Osteoblast (primary cell): ENCODE data around the gene FRMD3. TPM values are rescaled to one million over a fixed set of nuclear protein-coding genes. Genes with fewer than 3 reads are reported as not detected.

ENCODE experiments used
- DNase-seq: peaks from one replicate; pipeline ENCODE4 v3.0.0; 2011; ENCODE audit warnings: low spot score, mixed read lengths; ENCODE audit not compliant: insufficient read length; ENCODE audit errors: missing footprints
- H2AFZ ChIP-seq: 2 replicates; pipeline ENCODE4 v1.6.0; 2011; ENCODE audit warnings: mild to moderate bottlenecking, low read length
- H3K27ac ChIP-seq: 2 replicates; pipeline ENCODE4 v1.5.1; 2011; ENCODE audit warnings: mild to moderate bottlenecking, low read depth, low read length, moderate library complexity
- H3K27me3 ChIP-seq: 2 replicates; pipeline ENCODE4 v1.6.0; 2012; ENCODE audit warnings: mild to moderate bottlenecking, control low read depth, inconsistent platforms, low read length, moderate library complexity; ENCODE audit not compliant: insufficient read depth
- H3K36me3 ChIP-seq: 2 replicates; pipeline ENCODE4 v1.5.1; 2011; ENCODE audit warnings: mild to moderate bottlenecking, low read length, control low read depth, moderate library complexity; ENCODE audit not compliant: insufficient read depth
- H3K4me1 ChIP-seq: 2 replicates; pipeline ENCODE4 v1.5.1; 2011; ENCODE audit warnings: mild to moderate bottlenecking, low read length, control low read depth, moderate library complexity; ENCODE audit not compliant: insufficient read depth
- H3K4me2 ChIP-seq: 2 replicates; pipeline ENCODE4 v1.6.0; 2011; ENCODE audit warnings: mild to moderate bottlenecking, low read length; ENCODE audit not compliant: insufficient read depth
- H3K4me3 ChIP-seq: fragments of 200-600 bp; sonication (generic); 3 replicates; pipeline ENCODE4 v1.5.1; 2012; ENCODE audit warnings: mild to moderate bottlenecking, low read length, inconsistent platforms; ENCODE audit not compliant: insufficient read depth
- H3K79me2 ChIP-seq: 2 replicates; pipeline ENCODE4 v1.6.0; 2012; ENCODE audit warnings: mild to moderate bottlenecking, low read length, control low read depth, inconsistent platforms; ENCODE audit not compliant: insufficient read depth
- H3K9me3 ChIP-seq: 2 replicates; pipeline ENCODE4 v1.5.1; 2011; ENCODE audit warnings: low read depth, low read length, control low read depth
- H4K20me1 ChIP-seq: 2 replicates; pipeline ENCODE4 v1.6.0; 2012; ENCODE audit warnings: mild to moderate bottlenecking, low read length, control low read depth; ENCODE audit not compliant: insufficient read depth
- total RNA-seq: library from RNA; depleted of rRNA; stranded (reverse); fragments of >200 nt; gene quantifications from 2 replicates; pipeline ENCODE4 v1.2.3, GENCODE V29; 2012
- TF ChIP-seq, protein P1 (sequence below): IDR thresholded peaks from 2 replicates; pipeline ENCODE4 v1.5.1; 2011; ENCODE audit warnings: mild to moderate bottlenecking, low read depth, low read length, moderate library complexity; ENCODE audit errors: extremely low read depth

Gene FRMD3
- total RNA-seq, 1 donor = 0.36 TPM

GRCh38 chr9:83208065-83208850, 329.9 kb downstream of the FRMD3 start:
- no peak overlapping the region for H3K4me3 ChIP-seq
- no peak overlapping the region for H3K4me2 ChIP-seq
- DNase-seq = no peak
- no peaks in the 10 kb centered on the region for H3K4me1 ChIP-seq
- no peaks in the 10 kb centered on the region for H3K79me2 ChIP-seq
- no peaks in the 10 kb centered on the region for H3K27me3 ChIP-seq
- TF ChIP-seq, protein P1, sequence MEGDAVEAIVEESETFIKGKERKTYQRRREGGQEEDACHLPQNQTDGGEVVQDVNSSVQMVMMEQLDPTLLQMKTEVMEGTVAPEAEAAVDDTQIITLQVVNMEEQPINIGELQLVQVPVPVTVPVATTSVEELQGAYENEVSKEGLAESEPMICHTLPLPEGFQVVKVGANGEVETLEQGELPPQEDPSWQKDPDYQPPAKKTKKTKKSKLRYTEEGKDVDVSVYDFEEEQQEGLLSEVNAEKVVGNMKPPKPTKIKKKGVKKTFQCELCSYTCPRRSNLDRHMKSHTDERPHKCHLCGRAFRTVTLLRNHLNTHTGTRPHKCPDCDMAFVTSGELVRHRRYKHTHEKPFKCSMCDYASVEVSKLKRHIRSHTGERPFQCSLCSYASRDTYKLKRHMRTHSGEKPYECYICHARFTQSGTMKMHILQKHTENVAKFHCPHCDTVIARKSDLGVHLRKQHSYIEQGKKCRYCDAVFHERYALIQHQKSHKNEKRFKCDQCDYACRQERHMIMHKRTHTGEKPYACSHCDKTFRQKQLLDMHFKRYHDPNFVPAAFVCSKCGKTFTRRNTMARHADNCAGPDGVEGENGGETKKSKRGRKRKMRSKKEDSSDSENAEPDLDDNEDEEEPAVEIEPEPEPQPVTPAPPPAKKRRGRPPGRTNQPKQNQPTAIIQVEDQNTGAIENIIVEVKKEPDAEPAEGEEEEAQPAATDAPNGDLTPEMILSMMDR = no peak
- H2AFZ ChIP-seq = no peak overlapping the region
- no peaks in the 10 kb centered on the region for H3K36me3 ChIP-seq
- H4K20me1 ChIP-seq = no peaks in the 10 kb centered on the region
- H3K27ac ChIP-seq = no peak overlapping the region
- H3K9me3 ChIP-seq = no peaks in the 10 kb centered on the region

DNA sequence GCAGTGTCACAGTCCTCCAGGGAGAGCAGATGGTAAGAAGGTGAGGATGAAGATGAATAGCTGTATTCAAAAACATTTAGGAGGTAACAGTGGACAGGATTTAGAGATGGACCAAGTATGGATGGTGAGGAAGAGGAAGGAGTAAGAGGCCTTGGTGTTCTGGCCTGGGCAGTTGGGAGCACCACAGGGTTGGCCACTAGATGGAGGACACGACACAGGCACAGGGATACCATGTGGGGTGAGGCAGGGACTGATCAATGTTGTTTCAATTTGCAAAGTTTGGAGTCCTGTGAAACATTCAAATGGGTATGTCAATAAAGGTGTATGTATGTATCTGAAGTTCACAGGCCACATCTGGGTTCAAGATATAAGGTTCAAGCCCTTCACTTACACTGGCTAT, 334.2 kb downstream of the FRMD3 start:
- Histone ChIP-seq H3K9me3 (no peaks in the 10 kb centered on the region), H3K27me3 (no peaks in the 10 kb centered on the region), H3K4me3 (no peak overlapping the region), H2AFZ (no peak overlapping the region), H4K20me1 (no peaks in the 10 kb centered on the region), H3K4me1 (no peaks in the 10 kb centered on the region), H3K27ac (no peak overlapping the region), H3K36me3 (no peaks in the 10 kb centered on the region), H3K79me2 (no peaks in the 10 kb centered on the region), H3K4me2 (no peak overlapping the region)
- DNase-seq = no peak
- TF ChIP-seq, protein P1 = no peak

DNA sequence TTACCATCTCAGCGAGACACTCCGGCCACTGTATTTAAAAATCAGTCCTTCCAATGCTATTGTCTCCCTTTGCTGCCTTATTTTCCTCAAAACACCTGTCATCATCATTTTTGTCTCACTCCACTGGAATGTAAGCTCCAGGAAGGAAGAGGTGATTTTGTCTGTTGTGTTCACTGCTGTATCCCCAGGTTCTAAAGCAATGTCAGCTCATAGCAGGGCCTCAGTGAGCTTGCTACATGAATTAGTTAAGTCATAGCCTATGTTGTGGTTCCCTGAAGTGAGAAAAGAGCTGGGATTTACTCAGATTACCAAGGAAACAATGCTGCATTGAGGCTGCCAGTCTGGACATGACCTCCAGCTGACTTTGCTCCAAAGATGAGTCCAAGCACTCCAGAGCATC, 337.7 kb downstream of the FRMD3 start:
- H3K27ac ChIP-seq = no peak overlapping the region
- H2AFZ ChIP-seq = no peak overlapping the region
- H3K79me2 ChIP-seq = no peaks in the 10 kb centered on the region
- H3K27me3 ChIP-seq = peaks cover 3% of the 10 kb centered on the region
- H4K20me1 ChIP-seq = no peaks in the 10 kb centered on the region
- H3K4me3 ChIP-seq = no peak overlapping the region
- no peaks in the 10 kb centered on the region for H3K9me3 ChIP-seq
- no peaks in the 10 kb centered on the region for H3K36me3 ChIP-seq
- DNase-seq = no peak
- H3K4me2 ChIP-seq = no peak overlapping the region
- TF ChIP-seq, protein P1 = no peak
- no peaks in the 10 kb centered on the region for H3K4me1 ChIP-seq

DNA sequence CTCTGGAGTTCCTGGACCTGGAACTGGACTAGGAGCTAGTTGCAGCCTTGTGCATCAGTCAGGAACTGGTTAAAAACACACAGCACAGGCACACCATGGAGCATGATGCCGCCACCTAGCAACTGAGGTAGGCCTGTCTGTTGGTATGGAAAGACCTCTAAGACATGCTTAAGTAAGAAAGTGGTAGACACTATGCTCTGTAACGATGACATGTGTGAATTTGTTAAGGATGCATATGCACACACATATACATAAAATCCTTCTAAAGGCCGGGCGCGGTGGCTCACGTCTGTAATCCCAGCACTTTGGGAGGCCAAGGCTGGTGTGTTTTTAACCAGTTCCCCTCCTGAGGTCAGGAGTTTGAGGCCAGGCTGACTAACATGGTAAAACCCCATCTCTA, 338.4 kb downstream of the FRMD3 start:
- no peak overlapping the region for H3K4me2 ChIP-seq
- H3K4me1 ChIP-seq = no peaks in the 10 kb centered on the region
- no peaks in the 10 kb centered on the region for H4K20me1 ChIP-seq
- no peaks in the 10 kb centered on the region for H3K9me3 ChIP-seq
- H2AFZ ChIP-seq = no peak overlapping the region
- H3K36me3 ChIP-seq = no peaks in the 10 kb centered on the region
- no peak for DNase-seq
- H3K79me2 ChIP-seq = no peaks in the 10 kb centered on the region
- H3K27me3 ChIP-seq = peaks cover 3% of the 10 kb centered on the region
- no peak overlapping the region for H3K4me3 ChIP-seq
- H3K27ac ChIP-seq = no peak overlapping the region
- TF ChIP-seq, protein P1 = no peak
